NCI-H2081 (cell line): Measurements from ENCODE around the gene FGF14.

Experiments used
- DNase-seq, 2 experiments: peaks; one replicate each; lab custom pipeline; 2025; lab: John Stamatoyannopoulos, UW

The FGF14 gene

DNA sequence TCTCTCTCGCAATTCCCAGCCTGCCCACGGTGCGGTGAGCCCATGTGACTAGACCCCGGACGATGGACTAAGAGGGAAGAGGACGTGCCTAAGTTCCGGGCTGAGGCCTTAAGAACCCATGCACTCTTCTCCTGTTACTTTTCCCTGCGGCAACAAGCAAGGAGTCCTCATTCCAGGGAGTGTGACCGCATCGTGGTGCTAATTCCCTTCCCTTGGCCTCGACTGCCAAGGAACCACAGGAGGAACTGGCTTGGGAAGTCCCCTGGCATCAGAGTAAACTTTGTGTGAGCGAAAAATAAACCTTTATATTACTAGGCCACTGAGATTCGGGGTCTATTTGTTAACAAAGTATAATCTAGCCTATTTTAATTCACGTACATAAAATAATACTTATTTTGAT lies 34.0 kb downstream of the FGF14 start:
- DNase-seq = no peak

DNA sequence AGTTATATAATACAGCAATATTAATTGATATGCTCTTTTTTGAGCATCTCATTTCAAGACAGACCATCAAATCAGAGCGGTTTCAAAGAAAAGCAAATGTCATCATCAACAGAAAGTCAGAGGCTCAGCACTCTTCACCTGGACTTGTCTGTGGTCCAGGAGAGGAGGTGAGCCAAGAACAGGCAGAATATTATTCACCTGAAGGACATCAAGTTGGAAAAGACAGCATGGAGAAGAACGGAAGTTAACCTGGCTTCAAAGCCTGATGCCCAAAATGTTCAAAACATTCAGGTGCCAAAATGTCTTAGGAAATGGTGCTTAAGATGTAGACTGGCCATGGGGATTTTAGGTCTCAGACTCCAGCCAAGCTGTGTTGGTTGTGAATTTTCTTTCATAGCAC lies 40.7 kb downstream of the FGF14 start:
- no peak for DNase-seq

DNA sequence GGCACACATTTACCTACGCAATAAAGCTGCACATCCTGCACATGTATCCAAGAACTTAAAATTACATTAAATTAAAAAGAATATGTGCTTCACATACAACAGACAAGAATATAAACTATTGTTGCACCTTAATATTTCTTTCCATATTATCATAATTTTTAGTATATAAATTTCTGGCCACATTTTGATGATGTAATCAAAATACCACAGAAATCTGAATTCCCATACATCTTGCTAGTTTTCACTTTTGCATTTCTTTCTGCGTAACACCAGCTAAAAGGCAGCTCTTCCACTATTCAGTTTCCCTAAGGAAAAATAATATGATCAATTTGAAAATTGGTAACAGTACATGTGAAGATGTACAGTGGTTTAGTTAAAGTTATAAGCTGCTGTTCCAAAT lies 42.6 kb downstream of the FGF14 start:
- DNase-seq = no peak

DNA sequence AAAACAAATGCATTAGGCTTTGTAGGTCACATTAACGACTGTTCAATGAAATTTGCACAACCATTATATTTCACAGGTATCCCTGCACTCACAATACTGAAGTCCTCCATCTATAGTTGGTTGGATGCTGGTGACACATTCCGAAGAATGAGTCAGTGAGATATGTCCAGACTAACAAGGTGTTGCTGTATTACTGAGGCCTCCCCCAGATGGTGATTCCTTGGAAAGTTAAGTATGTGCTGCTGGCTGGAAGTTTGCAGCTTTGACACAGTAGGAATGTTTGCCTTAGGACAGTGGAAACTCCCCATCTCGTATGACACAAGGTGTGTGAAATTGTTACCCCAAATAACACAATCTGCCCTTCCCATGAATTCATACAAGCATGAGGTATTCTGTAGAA lies 46.6 kb downstream of the FGF14 start:
- no peak for DNase-seq

DNA sequence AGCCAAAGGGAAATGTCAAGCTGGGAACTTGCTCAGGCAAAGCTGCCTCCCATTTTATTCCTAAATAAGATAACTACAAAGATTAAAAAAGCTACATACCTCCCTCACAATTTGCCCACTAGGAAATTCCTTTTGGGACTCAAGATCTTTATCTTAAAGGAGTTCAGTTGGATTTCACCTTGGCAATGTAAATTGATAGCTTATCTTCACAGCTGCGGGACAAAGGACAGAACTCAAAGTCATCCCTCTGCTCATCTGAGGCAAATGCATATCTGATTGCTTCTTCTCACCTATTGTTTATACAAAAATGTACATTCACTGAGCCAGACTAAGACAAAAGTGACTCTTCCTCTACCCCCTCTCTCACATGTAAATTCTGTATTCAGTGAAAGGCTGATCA lies 47.8 kb downstream of the FGF14 start:
- DNase-seq = no peak

DNA sequence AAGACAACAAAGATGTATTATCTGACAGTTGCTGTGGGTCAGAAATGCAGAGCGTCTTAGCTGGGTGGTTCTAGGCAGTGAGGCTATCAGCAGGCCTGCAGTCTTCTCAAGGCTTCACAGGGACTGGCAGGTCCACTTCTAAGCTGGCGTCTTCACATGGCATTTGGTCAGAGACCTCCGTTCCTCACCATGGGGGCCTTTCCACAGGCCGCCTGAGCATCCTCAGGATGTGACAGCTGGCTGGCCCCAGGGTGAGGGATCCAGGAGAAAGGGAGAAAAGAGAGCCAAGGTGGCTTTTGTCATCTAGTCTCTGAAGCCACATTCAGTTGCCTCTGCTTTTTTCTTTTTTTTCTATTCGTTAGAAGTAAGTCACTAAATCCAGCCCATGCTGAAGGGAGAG lies 50.3 kb downstream of the FGF14 start:
- no peak for DNase-seq

DNA sequence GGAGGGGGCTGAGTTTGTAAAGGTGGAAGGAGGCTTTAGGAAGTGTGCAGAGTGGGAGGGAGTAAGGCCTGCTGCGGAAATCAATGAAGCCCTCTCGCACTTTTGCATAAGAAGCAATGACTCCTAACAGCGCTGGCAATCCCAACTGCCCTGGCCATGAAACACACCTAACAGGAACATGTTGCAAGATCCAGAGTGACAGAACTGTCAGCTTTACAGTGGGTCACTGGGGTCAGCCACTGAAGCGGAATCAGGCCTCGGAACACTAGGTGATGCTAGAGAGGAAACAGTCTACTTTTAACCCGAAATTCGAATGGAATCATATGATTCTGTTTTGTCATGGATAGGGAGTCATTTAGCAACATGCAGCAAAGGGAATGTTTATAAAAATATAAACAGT lies 54.4 kb downstream of the FGF14 start:
- no peak for DNase-seq

DNA sequence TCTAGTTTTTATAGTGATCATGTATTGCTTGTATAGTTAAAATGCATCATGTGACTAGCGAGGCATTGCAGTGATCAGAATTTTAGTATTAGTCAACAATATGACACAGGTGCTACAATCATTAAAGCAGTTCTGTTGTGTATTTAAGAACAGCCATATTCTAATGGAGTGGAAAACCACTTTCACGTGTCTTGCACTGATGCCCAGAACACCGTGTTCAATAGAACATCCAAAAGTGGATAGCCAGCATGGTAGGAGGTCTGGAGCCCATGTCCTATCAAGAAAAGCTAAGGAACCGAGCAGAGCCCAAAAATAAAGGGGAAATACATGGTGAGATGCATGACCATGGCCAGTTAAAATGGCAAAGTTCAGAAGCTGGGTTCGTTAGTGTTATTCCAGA lies 55.1 kb downstream of the FGF14 start:
- no peak for DNase-seq

DNA sequence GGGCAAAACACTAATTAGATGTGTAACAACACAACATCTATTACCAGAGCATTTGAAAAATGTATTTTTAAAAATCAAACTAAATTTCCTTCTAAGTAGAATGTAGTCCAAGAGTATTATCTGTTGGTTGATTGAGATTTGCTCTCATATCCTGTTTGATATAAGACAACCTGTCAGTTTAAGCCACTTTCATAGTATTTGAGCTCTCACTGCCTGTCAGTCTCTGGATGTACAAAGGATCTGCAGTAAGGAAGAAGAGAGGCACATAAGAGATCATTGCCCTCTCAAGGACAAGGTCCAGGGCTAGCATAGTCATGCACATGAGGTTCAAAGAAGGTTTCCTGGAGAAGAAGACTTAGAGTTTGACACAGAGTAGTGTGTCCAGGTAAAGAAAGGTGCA lies 57.4 kb downstream of the FGF14 start:
- DNase-seq = no peak

DNA sequence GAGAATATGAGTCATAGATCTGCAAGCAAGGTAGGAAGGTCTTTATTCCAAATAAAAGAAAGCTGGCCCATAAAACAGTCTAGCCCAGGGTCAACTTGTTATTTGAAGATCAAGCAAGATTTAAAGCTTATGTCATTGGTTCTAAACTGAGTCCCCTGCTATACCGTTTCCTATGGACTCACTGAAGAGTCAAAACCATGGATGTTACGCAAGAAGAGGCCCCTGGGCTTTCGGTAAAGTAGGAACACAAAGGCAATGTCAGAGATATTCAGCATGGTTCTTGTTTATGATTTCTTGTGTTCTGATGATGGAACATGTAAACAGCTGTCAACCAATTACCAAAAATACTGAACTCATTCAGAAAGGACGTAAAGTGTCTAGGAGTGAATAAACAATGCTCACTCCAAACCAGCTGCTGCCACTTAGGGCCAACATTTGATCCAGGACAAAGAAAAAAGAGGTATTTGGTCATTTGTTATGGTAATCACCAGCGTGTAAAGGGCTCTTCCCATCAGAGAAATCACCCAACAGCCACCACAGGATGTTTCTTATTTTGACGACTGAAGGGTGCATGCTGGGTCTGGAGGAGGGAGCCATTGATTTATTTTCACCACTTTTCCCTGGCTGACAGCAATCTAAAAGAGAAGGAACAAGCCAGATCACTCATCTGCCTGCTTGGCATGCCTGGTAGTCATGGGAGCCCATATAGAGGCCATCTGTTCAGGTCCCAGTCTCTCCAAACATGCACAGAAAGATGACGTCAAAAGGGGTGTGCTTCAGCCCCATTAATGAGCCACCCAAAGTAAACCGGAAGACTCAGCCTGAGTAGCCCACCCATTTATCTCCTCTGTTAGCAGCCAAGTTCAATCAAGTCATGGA lies 68.3 kb downstream of the FGF14 start:
- peak; percentile 9 to 26 for DNase-seq

DNA sequence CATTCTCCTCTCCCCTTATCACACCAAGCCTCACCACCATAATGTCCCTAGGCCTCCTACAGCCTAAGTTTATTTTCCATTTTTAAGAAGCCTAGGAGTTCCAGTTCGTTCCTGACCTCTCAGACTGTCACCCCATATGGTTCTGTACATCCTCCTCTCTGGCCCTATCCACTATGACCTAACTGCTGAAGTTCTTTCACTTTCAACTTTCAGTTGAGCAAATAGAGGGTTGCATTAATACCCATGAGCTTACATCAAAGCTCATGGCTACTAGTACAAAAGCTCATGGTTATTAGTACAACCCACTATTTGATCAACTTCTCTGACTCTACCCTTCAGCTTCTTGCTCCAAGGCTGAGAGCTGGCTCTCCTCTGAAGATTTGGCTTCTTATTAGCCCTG lies 72.9 kb downstream of the FGF14 start:
- DNase-seq = no peak

DNA sequence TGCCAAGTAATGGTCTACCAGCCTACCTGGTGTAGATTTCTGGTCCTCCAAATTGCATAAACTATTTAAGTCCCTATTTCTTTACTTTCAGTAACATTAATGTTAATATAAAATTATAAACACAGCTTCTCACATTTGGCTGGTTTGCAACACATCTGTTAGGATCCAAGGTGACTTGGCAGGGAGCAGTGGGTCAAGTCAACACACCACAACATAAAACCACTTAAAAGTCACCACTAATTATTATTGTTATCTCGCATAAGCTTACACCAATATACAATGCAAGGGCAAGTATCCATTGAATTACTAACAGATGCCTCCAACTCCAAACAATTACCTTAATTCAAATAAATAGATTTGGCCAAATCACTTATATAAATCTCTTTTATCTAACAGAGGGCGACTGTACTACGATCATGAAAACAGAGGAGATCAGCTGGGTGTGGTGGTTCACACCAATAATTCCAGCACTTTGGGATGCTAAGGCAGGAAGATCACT lies 74.7 kb downstream of the FGF14 start:
- no peak for DNase-seq

DNA sequence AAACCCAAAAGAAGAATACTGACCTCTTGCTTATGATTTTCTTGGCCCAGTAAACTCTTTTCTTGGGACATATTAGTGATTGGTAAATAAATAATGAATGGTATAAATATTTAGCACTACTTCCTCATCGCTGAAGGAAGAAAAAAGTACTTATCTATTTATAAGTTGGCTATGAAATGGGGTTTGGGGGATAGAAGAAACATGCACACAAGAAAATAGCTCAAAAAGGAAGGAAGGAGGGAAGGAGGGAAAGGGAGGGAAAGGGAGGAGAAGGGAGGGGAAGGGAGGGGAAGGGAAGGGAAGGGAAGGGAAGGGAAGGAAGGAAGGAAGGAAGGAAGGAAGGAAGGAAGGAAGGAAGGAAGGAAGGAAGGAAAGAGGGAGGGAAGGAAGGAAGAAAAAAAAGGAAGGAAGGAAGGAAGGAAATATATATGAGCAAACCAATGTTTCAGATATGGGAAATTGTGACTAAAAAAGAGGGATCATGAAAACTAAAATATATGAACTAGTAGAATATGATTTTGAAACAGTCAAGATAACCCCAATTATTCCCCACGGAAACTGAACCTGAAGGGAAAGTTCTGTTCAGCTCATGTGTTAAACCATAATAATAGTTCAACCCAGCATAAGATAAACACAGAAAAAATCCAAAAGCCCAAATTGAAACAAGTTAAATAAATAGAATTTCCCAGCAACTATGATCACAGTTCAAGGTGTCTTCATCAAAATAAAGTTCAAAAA lies 75.3 kb downstream of the FGF14 start:
- DNase-seq = no peak

DNA sequence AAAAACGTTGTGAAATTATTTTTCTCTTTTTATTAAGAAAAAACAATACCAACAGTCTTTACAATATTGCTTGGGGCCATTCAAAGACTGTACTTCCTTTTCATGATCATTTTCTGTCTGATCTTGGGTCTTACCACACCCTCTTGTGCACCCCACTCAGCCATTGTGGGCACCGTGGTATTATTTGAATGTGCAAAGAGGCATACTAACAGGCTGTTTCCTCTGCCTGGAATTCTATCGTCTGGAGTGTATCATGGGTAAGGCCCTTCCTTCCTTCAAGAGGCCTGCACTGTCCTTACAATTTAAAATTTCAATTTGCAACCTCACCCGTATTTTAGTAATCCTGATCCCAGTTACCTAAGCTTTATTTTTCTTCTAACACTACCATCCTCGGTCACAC lies 76.5 kb downstream of the FGF14 start:
- DNase-seq = no peak

DNA sequence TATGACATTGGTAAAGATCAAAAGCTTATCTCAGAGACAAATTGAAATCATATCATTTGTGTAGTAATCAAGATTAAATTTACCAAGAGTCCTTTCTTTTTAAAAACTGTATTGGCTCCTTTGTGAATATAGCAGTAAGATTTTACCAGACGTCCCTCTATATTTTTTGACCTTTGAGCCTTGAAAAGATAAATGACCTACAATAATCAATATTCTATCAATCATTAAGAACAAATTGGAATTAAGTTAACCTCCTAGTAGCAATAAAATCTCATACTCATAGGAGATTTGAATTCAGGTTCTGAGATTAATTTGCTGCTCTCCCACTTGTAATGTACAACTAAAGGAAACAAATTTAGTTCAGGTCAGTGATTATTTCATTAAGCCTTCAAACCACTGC lies 78.3 kb downstream of the FGF14 start:
- no peak for DNase-seq

DNA sequence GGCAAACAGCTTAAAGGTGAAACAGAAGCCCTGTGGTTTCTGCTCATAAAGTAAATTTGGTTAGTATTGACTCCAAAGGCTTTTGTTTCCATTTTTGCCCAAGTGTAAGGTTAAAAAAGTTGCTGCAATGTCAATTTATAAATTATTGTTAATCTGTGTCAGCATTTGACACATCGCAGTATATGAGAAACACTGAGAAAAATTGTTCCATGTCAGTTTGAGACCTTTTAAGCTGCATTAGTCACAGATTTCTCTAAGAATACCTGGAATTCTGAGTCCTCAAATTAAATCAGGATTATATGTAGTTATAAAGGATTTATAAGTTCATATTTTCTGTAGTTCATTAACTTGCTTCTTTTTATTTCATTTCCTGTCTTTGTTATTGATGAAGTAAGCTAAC lies 78.8 kb downstream of the FGF14 start:
- DNase-seq = no peak

DNA sequence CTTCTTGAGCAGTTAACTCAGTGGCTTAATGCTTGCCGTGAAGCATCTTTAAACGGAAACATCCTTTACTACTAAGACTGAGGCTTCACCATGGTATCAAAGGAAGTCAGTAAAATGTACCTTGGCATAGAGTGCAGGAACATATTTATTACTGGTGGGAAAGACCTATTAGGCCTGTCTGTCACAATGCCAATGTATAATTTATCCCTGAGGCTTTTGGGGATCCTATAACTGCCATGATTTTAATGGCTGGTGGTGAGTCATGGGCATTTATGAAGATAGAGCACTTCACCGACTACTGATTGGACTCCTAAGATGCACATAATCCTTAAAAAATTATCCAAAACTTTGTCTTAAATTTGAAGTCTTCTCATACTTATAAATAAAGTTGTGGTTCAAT lies 79.6 kb downstream of the FGF14 start:
- peak in 1 of 2 experiments; percentile 18 for DNase-seq

DNA sequence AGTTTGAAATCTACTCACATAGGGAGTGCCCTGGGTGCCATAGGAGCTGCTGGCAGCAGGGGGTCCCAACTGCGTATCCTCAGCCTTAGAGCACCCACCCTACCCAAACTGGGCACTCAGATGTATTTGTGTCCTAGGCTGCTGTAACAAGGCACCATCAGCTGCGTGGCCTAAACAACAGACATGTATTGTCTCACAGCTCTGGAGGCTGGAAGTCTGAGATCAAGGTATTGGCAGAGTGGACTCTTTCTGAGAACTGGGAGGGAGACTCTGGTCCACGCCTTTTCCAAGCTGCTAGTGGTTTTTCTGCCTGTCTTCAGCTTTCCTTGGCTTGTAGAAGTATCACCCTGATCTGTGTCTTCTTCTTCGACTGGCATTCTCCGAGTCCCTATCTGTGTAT lies 83.6 kb downstream of the FGF14 start:
- DNase-seq = no peak

DNA sequence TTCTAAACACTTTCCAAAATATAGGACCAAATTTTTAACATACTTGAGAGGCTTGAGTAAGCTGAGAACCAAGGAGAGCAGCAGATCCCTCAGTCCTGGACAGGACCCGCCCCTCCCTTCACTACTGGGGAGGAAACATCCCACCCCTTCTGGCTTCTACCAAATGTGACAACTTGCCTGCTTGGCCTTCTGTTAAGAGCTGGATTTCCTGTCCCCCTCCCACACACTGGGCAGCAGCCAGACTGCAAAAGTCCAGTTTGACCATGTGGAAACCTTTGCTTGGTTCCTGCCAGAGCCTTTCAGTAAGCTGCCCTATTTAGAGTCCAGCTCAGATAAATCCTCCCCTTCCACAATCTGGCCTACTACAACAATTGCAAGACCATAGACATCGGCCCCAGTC lies 84.3 kb downstream of the FGF14 start:
- no peak for DNase-seq

DNA sequence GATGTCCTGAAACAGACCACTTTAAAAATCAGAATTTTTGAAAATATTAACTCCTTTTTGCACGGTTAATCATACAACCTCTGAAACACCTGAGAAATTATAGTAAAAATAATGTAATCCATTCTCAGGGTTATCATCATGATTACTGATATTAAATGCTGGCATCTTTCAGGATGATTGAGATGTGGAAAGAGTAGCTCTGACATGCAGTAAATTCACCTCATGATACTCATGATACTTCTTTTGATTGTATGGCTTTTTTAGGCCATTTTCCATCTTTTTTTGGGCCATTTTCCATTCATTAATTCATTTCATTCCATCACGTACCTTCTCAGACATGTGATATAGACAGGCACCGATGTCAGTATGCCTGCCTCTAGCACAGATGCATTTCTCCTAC lies 85.1 kb downstream of the FGF14 start:
- no peak for DNase-seq

DNA sequence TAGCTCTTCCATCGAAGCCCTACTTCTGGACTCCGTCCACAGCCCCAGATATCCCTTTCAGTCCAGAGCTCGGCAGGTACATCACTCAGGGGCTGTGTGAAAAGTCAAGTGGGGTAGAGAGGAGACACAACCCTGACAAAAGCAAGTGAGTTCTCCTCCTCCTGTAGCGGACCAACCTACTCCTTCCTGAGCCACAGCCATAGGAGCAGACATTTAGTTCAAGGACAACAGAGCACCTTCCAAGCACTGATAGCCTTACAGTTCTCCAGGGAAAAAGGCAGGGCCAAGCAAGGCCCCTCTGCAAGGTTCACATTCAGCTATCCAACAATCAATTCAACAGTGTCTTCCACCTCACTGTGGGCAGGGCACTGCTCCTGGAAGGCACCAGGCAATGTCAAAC lies 89.0 kb downstream of the FGF14 start:
- DNase-seq = no peak

DNA sequence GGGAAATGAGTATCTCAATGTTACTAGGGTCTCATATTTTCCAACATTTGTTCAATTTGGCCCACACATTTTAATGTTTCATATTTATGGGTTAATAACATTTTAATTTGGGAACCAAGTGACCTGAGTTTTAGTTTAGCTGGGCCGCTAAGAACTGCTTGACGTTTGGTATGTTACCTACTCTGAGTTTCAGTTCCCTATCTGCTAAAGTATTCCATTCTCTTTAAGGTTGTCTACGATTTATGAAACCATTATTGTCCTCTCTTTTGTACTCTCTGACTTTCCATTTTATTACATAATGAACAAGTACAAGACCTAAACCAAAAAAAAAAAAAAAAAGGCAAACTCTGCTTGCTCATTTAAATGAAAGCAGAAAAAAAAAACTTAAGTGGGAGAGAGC lies 89.9 kb downstream of the FGF14 start:
- no peak for DNase-seq

DNA sequence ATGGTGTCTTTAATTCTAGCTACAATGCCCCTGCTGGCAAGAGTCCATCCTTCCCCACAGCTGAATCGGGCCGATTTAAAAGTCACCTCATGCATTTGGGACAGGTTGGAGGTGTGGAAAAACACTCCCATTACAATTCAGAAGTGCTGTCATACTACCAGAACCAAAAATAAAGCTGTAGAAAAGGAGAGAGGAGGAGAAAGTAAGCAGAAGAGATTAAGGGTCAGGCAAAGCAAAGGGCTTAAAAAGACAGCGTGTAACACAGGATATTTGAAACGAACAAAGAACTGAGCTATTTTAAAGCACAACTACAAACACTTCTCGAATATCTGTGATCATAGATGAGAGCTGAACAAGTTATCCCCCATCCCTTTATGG lies 90.4 kb downstream of the FGF14 start:
- no peak for DNase-seq
